ENCODE results near the gene SND1. TPM values are rescaled to one million over a fixed set of nuclear protein-coding genes. Genes with fewer than 3 reads are reported as not detected.

SND1 gene
- total RNA-seq, 4 donors from 2014 or later: 64.3 to 77.0 (median 70.4) TPM

GRCh38 chr7:127817466-127817865 lies 165.5 kb downstream of the SND1 start:
- H3K36me3 ChIP-seq: no peaks in the 10 kb centered on the region
- no peaks in the 10 kb centered on the region for H3K27me3 ChIP-seq
- H3K9me3 ChIP-seq: no peaks in the 10 kb centered on the region
- 94 to 100% methylated on average over 2 to 3 of the region's 3 CpGs for WGBS, 2 donors (ENCODE audit: low coverage in 1 of 2)
- intact Hi-C loops (cut with DNase I; ENCODE audit: low total_unique reads): no loop called here
- H3K27ac ChIP-seq: no peak overlapping the region
- H3K4me3 ChIP-seq: no peak overlapping the region
- no peak for DNase-seq
- peaks cover 0 to 13% (median 0%) of the 10 kb centered on the region in 4 donors for H3K4me1 ChIP-seq
- in situ Hi-C loops (cut with MboI; ENCODE audit: low pct_ligation_motif_present in 1 of 4, low pct_unique_long_range_greater_than_20kb in 1 of 4, low sequenced_read_pairs in 3 of 4): no loop called here
- TF ChIP-seq EP300 (IDR thresholded peaks at IDR 0.05; ENCODE audit: low read depth): no peak
- TF ChIP-seq POLR2A (IDR thresholded peaks at IDR 0.05): no peak
- no peak for TF ChIP-seq CTCF (IDR thresholded peaks at IDR 0.05)
- no peak for TF ChIP-seq POLR2AphosphoS5 (IDR thresholded peaks at IDR 0.05)

GRCh38 chr7:127818306-127818705 lies 166.3 kb downstream of the SND1 start:
- Histone ChIP-seq H3K27me3 (no peaks in the 10 kb centered on the region), H3K9me3 (no peaks in the 10 kb centered on the region), H3K4me1 (peaks cover 0 to 11% (median 4%) of the 10 kb centered on the region in 4 donors), H3K27ac (no peak overlapping the region), H3K4me3 (no peak overlapping the region), H3K36me3 (no peaks in the 10 kb centered on the region)
- no peak for DNase-seq
- WGBS, 2 donors (ENCODE audit: low coverage in 1 of 2): 98% methylated on average over 2 of the region's 2 CpGs; no CpG with 5 or more reads in 1 of the 2 donors
- TF ChIP-seq POLR2A (IDR thresholded peaks at IDR 0.05) (no peak), CTCF (IDR thresholded peaks at IDR 0.05) (no peak), POLR2AphosphoS5 (IDR thresholded peaks at IDR 0.05) (no peak), EP300 (IDR thresholded peaks at IDR 0.05; ENCODE audit: low read depth) (no peak)
- intact Hi-C loops (cut with DNase I; ENCODE audit: low total_unique reads): no loop called here
- in situ Hi-C loops (cut with MboI; ENCODE audit: low pct_ligation_motif_present in 1 of 4, low pct_unique_long_range_greater_than_20kb in 1 of 4, low sequenced_read_pairs in 3 of 4): no loop called here

GRCh38 chr7:127819975-127820731 lies 168.2 kb downstream of the SND1 start:
- Histone ChIP-seq H3K4me1 (peaks cover 0 to 6% (median 1%) of the 10 kb centered on the region in 4 donors), H3K36me3 (no peaks in the 10 kb centered on the region), H3K27me3 (no peaks in the 10 kb centered on the region), H3K4me3 (no peak overlapping the region), H3K27ac (no peak overlapping the region), H3K9me3 (no peaks in the 10 kb centered on the region)
- TF ChIP-seq EP300 (IDR thresholded peaks at IDR 0.05; ENCODE audit: low read depth) (no peak), POLR2A (IDR thresholded peaks at IDR 0.05) (no peak)
- intact Hi-C loops (cut with DNase I; ENCODE audit: low total_unique reads) (no loop called here), in situ Hi-C loops (cut with MboI; ENCODE audit: low pct_ligation_motif_present in 1 of 4, low pct_unique_long_range_greater_than_20kb in 1 of 4, low sequenced_read_pairs in 3 of 4) (no loop called here)
- DNase-seq: no peak
- WGBS, 2 donors (ENCODE audit: low coverage in 1 of 2): 63 to 73% methylated on average over 4 of the region's 4 CpGs

- H3K4me3 ChIP-seq: no peak overlapping the region
- no peak for TF ChIP-seq CTCF (IDR thresholded peaks at IDR 0.05)
- no peak for TF ChIP-seq EP300 (IDR thresholded peaks at IDR 0.05; ENCODE audit: low read depth)
- TF ChIP-seq POLR2A (IDR thresholded peaks at IDR 0.05): no peak
- TF ChIP-seq POLR2AphosphoS5 (IDR thresholded peaks at IDR 0.05): no peak
- peaks cover 0 to 6% (median 1%) of the 10 kb centered on the region in 4 donors for H3K4me1 ChIP-seq
- H3K27me3 ChIP-seq: no peaks in the 10 kb centered on the region
- no peaks in the 10 kb centered on the region for H3K36me3 ChIP-seq
- no peak for DNase-seq
- 88 to 100% methylated on average over 2 of the region's 2 CpGs for WGBS, 2 donors (ENCODE audit: low coverage in 1 of 2)
- intact Hi-C loops (cut with DNase I; ENCODE audit: low total_unique reads) (no loop called here), in situ Hi-C loops (cut with MboI; ENCODE audit: low pct_ligation_motif_present in 1 of 4, low pct_unique_long_range_greater_than_20kb in 1 of 4, low sequenced_read_pairs in 3 of 4) (no loop called here)
- no peak overlapping the region for H3K27ac ChIP-seq
- no peaks in the 10 kb centered on the region for H3K9me3 ChIP-seq
Measured at GRCh38 chr7:127820732-127821085, 168.7 kb downstream of the SND1 start.

All from transverse colon (tissue), 4 donors.